ENCODE measurements around the gene IL3. TPM values are rescaled to one million over a fixed set of nuclear protein-coding genes. Genes with fewer than 3 reads are reported as not detected.

Gene IL3
- total RNA-seq, 2 experiments from 2014 or later, result not detected

DNA sequence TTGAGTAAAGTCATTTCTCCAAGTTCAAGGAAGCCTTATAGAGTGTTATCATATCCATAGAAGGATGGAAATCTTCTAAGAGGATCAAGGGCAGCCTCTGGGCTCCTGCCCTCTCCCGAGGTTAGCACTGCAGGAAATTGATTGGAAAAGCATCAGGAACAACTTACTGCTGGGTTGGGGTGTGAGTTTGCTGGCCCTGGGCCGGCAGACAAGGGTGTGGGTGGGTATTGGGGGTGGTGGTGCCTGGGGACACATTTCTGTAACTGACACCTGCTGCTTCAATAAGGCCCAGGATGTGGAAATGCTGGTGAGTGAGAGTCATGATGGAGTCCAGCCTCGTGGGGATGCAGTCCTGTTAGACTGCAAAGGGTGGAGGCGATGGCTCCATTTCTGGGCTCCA lies 18.6 kb downstream of the IL3 start:
- BruUV-seq (replicated peaks), result no TSS peak
- H4K20me1 ChIP-seq (ENCODE audit: insufficient read depth, low read length), result no peaks in the 10 kb centered on the region
- no peak overlapping the region for H3K27ac ChIP-seq (ENCODE audit: low read depth, low read length, poor library complexity, severe bottlenecking)
- ChIA-PET CTCF (ENCODE audit: unreplicated experiment) (no interaction called here), POLR2A (no interaction called here)
- DNase-seq (ENCODE audit: low spot score), result no peak
- no peak for TF ChIP-seq EZH2phosphoT487 (IDR thresholded peaks at IDR 0.05; ENCODE audit: borderline replicate concordance, low read depth, low read length)
- TF ChIP-seq, protein P1, sequence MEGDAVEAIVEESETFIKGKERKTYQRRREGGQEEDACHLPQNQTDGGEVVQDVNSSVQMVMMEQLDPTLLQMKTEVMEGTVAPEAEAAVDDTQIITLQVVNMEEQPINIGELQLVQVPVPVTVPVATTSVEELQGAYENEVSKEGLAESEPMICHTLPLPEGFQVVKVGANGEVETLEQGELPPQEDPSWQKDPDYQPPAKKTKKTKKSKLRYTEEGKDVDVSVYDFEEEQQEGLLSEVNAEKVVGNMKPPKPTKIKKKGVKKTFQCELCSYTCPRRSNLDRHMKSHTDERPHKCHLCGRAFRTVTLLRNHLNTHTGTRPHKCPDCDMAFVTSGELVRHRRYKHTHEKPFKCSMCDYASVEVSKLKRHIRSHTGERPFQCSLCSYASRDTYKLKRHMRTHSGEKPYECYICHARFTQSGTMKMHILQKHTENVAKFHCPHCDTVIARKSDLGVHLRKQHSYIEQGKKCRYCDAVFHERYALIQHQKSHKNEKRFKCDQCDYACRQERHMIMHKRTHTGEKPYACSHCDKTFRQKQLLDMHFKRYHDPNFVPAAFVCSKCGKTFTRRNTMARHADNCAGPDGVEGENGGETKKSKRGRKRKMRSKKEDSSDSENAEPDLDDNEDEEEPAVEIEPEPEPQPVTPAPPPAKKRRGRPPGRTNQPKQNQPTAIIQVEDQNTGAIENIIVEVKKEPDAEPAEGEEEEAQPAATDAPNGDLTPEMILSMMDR (conservative IDR thresholded peaks at IDR 0.05; ENCODE audit: low read length), result no peak
- no peaks in the 10 kb centered on the region for H3K4me1 ChIP-seq (ENCODE audit: insufficient read depth, low read length, poor library complexity, severe bottlenecking)
- no peak overlapping the region for H3K4me3 ChIP-seq (ENCODE audit: low read depth, low read length, poor library complexity, severe bottlenecking)
- no peak overlapping the region for H3K4me2 ChIP-seq (ENCODE audit: low read length)
- no peaks in the 10 kb centered on the region for H3K9me2 ChIP-seq (ENCODE audit: insufficient read depth, low read length)
- no peaks in the 10 kb centered on the region for H3K79me2 ChIP-seq (ENCODE audit: insufficient read depth, low read depth, low read length)
- no peak overlapping the region for H2AFZ ChIP-seq (ENCODE audit: low read length)
- intact Hi-C loops (cut with micrococcal nuclease; ENCODE audit: unreplicated experiment), result no loop called here
- no peaks in the 10 kb centered on the region for H3K36me3 ChIP-seq (ENCODE audit: insufficient read depth, low read length)
- H3K9me3 ChIP-seq (ENCODE audit: low read length), result no peaks in the 10 kb centered on the region

DNA sequence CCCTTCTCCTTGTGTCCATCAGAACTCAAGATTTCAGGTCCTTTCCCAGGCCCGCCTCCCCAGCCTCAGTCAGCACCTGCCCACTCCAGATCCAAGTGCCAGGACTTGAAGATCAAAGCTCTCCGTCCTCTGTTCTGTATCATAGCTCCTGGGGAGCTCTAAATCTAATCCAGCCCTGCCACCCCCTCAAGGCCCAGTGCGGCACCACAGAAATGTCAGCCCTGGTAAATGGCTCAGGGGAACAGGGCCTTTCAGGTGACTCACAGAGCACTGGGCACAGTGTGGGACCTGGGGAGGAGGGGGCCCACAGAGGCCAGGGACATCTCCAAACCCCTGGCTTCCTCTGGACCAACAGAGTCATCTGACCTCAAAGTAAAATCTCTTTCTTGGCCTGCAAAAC lies 19.2 kb downstream of the IL3 start:
- no TSS peak for BruUV-seq (replicated peaks)
- Histone ChIP-seq H3K9me3 (ENCODE audit: low read length) (no peaks in the 10 kb centered on the region), H3K79me2 (ENCODE audit: insufficient read depth, low read depth, low read length) (no peaks in the 10 kb centered on the region), H3K27ac (ENCODE audit: low read depth, low read length, poor library complexity, severe bottlenecking) (no peak overlapping the region), H4K20me1 (ENCODE audit: insufficient read depth, low read length) (no peaks in the 10 kb centered on the region), H3K4me3 (ENCODE audit: low read depth, low read length, poor library complexity, severe bottlenecking) (no peak overlapping the region), H2AFZ (ENCODE audit: low read length) (no peak overlapping the region), H3K4me1 (ENCODE audit: insufficient read depth, low read length, poor library complexity, severe bottlenecking) (no peaks in the 10 kb centered on the region), H3K36me3 (ENCODE audit: insufficient read depth, low read length) (no peaks in the 10 kb centered on the region), H3K9me2 (ENCODE audit: insufficient read depth, low read length) (no peaks in the 10 kb centered on the region), H3K4me2 (ENCODE audit: low read length) (no peak overlapping the region)
- no peak for DNase-seq (ENCODE audit: low spot score)
- CTCF ChIA-PET (ENCODE audit: unreplicated experiment), result no interaction called here
- POLR2A ChIA-PET, result no interaction called here
- intact Hi-C loops (cut with micrococcal nuclease; ENCODE audit: unreplicated experiment), result no loop called here
- no peak for TF ChIP-seq EZH2phosphoT487 (IDR thresholded peaks at IDR 0.05; ENCODE audit: borderline replicate concordance, low read depth, low read length)
- TF ChIP-seq, protein P1 (conservative IDR thresholded peaks at IDR 0.05; ENCODE audit: low read length), result no peak

DNA sequence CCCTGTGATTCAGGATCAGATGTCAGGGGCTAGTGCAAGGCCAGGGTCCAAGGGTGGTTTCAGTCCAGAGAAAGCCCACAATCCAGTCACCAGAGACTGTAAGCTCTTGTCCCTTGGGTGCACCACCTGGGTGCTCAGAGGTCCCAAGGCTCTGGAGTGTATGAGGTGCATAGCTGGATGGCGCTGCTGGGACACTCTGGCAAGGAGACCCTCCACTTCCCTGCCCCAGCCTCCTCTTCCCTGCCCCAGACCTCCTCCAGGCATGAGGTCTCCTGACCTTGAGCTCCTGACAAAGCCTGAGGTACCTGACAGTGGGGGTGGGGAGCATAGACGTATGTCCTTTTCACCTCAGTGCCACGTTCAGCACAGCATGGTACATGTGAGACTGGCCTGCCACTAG lies 20.1 kb downstream of the IL3 start:
- H3K4me1 ChIP-seq (ENCODE audit: insufficient read depth, low read length, poor library complexity, severe bottlenecking), result no peaks in the 10 kb centered on the region
- H3K9me3 ChIP-seq (ENCODE audit: low read length), result no peaks in the 10 kb centered on the region
- H3K9me2 ChIP-seq (ENCODE audit: insufficient read depth, low read length), result no peaks in the 10 kb centered on the region
- H4K20me1 ChIP-seq (ENCODE audit: insufficient read depth, low read length), result no peaks in the 10 kb centered on the region
- no peak for DNase-seq (ENCODE audit: low spot score)
- no peak overlapping the region for H3K4me3 ChIP-seq (ENCODE audit: low read depth, low read length, poor library complexity, severe bottlenecking)
- BruUV-seq (replicated peaks), result no TSS peak
- ChIA-PET CTCF (ENCODE audit: unreplicated experiment) (no interaction called here), POLR2A (no interaction called here)
- no peak overlapping the region for H3K27ac ChIP-seq (ENCODE audit: low read depth, low read length, poor library complexity, severe bottlenecking)
- no peaks in the 10 kb centered on the region for H3K79me2 ChIP-seq (ENCODE audit: insufficient read depth, low read depth, low read length)
- H3K4me2 ChIP-seq (ENCODE audit: low read length), result no peak overlapping the region
- H2AFZ ChIP-seq (ENCODE audit: low read length), result no peak overlapping the region
- TF ChIP-seq, protein P1 (conservative IDR thresholded peaks at IDR 0.05; ENCODE audit: low read length), result no peak
- no peak for TF ChIP-seq EZH2phosphoT487 (IDR thresholded peaks at IDR 0.05; ENCODE audit: borderline replicate concordance, low read depth, low read length)
- intact Hi-C loops (cut with micrococcal nuclease; ENCODE audit: unreplicated experiment), result no loop called here
- H3K36me3 ChIP-seq (ENCODE audit: insufficient read depth, low read length), result no peaks in the 10 kb centered on the region

Measured in OCI-LY7 (cell line).